ENCODE measurements around the gene ATP10B. TPM values are rescaled to one million over a fixed set of nuclear protein-coding genes. Genes with fewer than 3 reads are reported as not detected.

Gene ATP10B
- total and polyA plus RNA-seq, 2 of the 13 experiments (the other 11 are each of a cell fraction or from before 2014, with no cell fraction given): not detected

DNA sequence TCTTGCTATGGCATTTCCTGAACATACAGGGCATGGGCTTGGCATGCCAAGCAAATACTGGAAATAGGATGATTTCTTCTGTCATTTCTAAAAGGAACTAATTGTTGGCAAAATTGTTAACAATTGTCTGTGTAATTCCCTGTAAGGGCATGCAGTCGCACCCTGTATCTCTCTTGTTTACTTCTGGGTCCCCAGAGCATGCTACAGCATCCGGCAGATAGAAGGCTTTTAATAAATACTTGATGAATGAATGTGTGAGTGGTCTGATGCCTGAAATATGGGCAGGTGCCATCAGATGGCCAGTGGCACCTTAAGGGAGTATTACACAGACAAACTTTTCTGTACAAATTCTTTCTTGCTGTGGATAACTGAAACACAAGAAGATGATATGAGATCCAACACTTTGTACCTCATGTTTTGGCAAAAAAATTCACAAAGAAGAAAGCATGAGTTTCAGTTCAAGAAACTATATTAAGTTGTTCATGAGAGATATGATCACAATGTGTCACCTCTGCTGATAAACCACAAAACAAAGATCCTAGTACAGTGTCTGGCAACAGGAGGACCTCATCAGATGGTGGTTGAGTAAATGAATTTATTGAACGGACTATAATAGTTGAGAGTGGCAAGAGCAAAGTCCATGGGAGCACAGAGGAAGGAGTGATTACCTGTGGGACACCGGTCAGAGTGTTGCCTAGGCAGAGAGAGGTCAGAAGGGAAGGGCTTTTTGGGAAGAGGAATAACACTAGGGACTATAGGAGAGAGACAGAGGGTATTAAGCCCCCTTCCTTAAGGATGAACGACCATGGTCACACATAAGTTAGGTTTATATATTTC is 194.2 kb downstream of the ATP10B start:
- TF ChIP-seq ZNF616 (CRISPR knock-in tag; IDR thresholded peaks at IDR 0.05; ENCODE audit: low read depth): no peak
- TF ChIP-seq ZNF17 (CRISPR knock-in tag; IDR thresholded peaks at IDR 0.05): no peak
- TF ChIP-seq, protein P1, sequence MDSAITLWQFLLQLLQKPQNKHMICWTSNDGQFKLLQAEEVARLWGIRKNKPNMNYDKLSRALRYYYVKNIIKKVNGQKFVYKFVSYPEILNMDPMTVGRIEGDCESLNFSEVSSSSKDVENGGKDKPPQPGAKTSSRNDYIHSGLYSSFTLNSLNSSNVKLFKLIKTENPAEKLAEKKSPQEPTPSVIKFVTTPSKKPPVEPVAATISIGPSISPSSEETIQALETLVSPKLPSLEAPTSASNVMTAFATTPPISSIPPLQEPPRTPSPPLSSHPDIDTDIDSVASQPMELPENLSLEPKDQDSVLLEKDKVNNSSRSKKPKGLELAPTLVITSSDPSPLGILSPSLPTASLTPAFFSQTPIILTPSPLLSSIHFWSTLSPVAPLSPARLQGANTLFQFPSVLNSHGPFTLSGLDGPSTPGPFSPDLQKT (CRISPR knock-in tag; IDR thresholded peaks at IDR 0.05; ENCODE audit: borderline replicate concordance): no peak
- no peak for TF ChIP-seq ATF7 (IDR thresholded peaks at IDR 0.05)
- no peak for TF ChIP-seq ATF7 (CRISPR knock-in tag; IDR thresholded peaks at IDR 0.05)
- TF ChIP-seq, protein P2, sequence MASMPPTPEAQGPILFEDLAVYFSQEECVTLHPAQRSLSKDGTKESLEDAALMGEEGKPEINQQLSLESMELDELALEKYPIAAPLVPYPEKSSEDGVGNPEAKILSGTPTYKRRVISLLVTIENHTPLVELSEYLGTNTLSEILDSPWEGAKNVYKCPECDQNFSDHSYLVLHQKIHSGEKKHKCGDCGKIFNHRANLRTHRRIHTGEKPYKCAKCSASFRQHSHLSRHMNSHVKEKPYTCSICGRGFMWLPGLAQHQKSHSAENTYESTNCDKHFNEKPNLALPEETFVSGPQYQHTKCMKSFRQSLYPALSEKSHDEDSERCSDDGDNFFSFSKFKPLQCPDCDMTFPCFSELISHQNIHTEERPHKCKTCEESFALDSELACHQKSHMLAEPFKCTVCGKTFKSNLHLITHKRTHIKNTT (CRISPR knock-in tag; IDR thresholded peaks at IDR 0.05): no peak
- TF ChIP-seq ZNF264 (CRISPR knock-in tag; IDR thresholded peaks at IDR 0.05): no peak
- no peak for TF ChIP-seq ZNF432 (CRISPR knock-in tag; IDR thresholded peaks at IDR 0.05; ENCODE audit: borderline replicate concordance)
- no peak for TF ChIP-seq THYN1 (CRISPR knock-in tag; IDR thresholded peaks at IDR 0.05; ENCODE audit: borderline replicate concordance, low read depth)
- no peak for TF ChIP-seq EHMT2 (IDR thresholded peaks at IDR 0.05; ENCODE audit: borderline replicate concordance, low read depth, low read length)
- TF ChIP-seq SALL1 (CRISPR knock-in tag; IDR thresholded peaks at IDR 0.05): no peak
- TF ChIP-seq, protein P3, sequence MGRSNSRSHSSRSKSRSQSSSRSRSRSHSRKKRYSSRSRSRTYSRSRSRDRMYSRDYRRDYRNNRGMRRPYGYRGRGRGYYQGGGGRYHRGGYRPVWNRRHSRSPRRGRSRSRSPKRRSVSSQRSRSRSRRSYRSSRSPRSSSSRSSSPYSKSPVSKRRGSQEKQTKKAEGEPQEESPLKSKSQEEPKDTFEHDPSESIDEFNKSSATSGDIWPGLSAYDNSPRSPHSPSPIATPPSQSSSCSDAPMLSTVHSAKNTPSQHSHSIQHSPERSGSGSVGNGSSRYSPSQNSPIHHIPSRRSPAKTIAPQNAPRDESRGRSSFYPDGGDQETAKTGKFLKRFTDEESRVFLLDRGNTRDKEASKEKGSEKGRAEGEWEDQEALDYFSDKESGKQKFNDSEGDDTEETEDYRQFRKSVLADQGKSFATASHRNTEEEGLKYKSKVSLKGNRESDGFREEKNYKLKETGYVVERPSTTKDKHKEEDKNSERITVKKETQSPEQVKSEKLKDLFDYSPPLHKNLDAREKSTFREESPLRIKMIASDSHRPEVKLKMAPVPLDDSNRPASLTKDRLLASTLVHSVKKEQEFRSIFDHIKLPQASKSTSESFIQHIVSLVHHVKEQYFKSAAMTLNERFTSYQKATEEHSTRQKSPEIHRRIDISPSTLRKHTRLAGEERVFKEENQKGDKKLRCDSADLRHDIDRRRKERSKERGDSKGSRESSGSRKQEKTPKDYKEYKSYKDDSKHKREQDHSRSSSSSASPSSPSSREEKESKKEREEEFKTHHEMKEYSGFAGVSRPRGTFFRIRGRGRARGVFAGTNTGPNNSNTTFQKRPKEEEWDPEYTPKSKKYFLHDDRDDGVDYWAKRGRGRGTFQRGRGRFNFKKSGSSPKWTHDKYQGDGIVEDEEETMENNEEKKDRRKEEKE (IDR thresholded peaks at IDR 0.05): no peak
- TF ChIP-seq, protein P4, sequence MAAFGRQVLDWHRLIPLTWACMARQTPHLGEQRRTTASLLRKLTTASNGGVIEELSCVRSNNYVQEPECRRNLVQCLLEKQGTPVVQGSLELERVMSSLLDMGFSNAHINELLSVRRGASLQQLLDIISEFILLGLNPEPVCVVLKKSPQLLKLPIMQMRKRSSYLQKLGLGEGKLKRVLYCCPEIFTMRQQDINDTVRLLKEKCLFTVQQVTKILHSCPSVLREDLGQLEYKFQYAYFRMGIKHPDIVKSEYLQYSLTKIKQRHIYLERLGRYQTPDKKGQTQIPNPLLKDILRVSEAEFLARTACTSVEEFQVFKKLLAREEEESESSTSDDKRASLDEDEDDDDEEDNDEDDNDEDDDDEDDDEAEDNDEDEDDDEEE (CRISPR knock-in tag; IDR thresholded peaks at IDR 0.05): no peak
- TF ChIP-seq ZC3H4 (CRISPR knock-in tag; IDR thresholded peaks at IDR 0.05; ENCODE audit: borderline replicate concordance): no peak
- TF ChIP-seq CBX5 (CRISPR knock-in tag; IDR thresholded peaks at IDR 0.05; ENCODE audit: borderline replicate concordance): no peak
- no peak for TF ChIP-seq ZNF607 (CRISPR knock-in tag; IDR thresholded peaks at IDR 0.05; ENCODE audit: borderline replicate concordance)
- H3K9me3 ChIP-seq (ENCODE audit: low read length): no peaks in the 10 kb centered on the region
- no peak overlapping the region for H3K4me3 ChIP-seq (replicated peaks in 1 of 3; ENCODE audit: insufficient read depth in 1 of 3, low read depth in 2 of 3, low read length in 3 of 3)
- in situ Hi-C loops (cut with HindIII; ENCODE audit: extremely low pct_ligation_motif_present, low pct_unique_long_range_greater_than_20kb) (no loop called here), intact Hi-C loops (cut with micrococcal nuclease; ENCODE audit: unreplicated experiment) (no loop called here)
- ChIA-PET POLR2A (no interaction called here), CTCF (ENCODE audit: low intra/inter-chr PET ratio, low total read pairs) (no interaction called here)
- H3K27me3 ChIP-seq (ENCODE audit: control insufficient read depth in 1 of 2, insufficient read depth in 2 of 2, low read length in 2 of 2): no peaks in the 10 kb centered on the region
- no peaks in the 10 kb centered on the region for H3K36me3 ChIP-seq (replicated peaks in 1 of 2; ENCODE audit: control insufficient read depth in 1 of 2, insufficient read depth in 2 of 2, low read length in 2 of 2)
- no peaks in the 10 kb centered on the region for H3K4me1 ChIP-seq (ENCODE audit: insufficient read depth, low read length)
- WGBS (ENCODE audit: low lambda C conversion rate): 14% methylated on average over 5 of the region's 5 CpGs
- DNase-seq (ENCODE audit: low spot score) (no peak), FAIRE-seq (no peak), ATAC-seq (no peak)
- no peak overlapping the region for H3K27ac ChIP-seq (ENCODE audit: extremely low read length, insufficient read depth, low read length)
- H3K4me2 ChIP-seq (ENCODE audit: low read depth, low read length): no peak overlapping the region
- no TSS peak for BruUV-seq (replicated peaks)
- no peaks in the 10 kb centered on the region for H4K20me1 ChIP-seq (ENCODE audit: insufficient read depth, low read length)
- H3K9ac ChIP-seq (ENCODE audit: insufficient read depth, low read depth, low read length): no peak overlapping the region
- H3K79me2 ChIP-seq (ENCODE audit: insufficient read depth, low read length): no peaks in the 10 kb centered on the region
- no peak overlapping the region for H2AFZ ChIP-seq (ENCODE audit: low read length)
